IPS DF 6.9 (cell line): Measurements from ENCODE around the gene DYRK1B.

Experiments
- DNase-seq: peaks from one replicate; pipeline ENCODE4 v3.0.0-alpha.2; 2013; ENCODE audit warnings: low read depth, low spot score
- H3K27ac ChIP-seq: one replicate; pipeline ENCODE4 v1.5.1; 2013; ENCODE audit warnings: low read length, control low read depth
- H3K27me3 ChIP-seq: 2 replicates; pipeline ENCODE4 v1.6.1; 2013; ENCODE audit warnings: mild to moderate bottlenecking, low read length; ENCODE audit not compliant: control insufficient read depth, insufficient read depth
- H3K36me3 ChIP-seq: 2 replicates; pipeline ENCODE4 v1.6.1; 2013; ENCODE audit warnings: low read length; ENCODE audit not compliant: control insufficient read depth, insufficient read depth
- H3K4me1 ChIP-seq: 2 replicates; pipeline ENCODE4 v1.6.1; 2013; ENCODE audit warnings: low read length; ENCODE audit not compliant: control insufficient read depth, insufficient read depth
- H3K4me3 ChIP-seq: 2 replicates; pipeline ENCODE4 v1.5.1; 2013; ENCODE audit warnings: mild to moderate bottlenecking, low read length
- H3K9me3 ChIP-seq: 2 replicates; pipeline ENCODE4 v1.6.1; 2013; ENCODE audit warnings: low read length, inconsistent platforms; ENCODE audit not compliant: control insufficient read depth, insufficient read depth
- WGBS: extraction: QIAGEN DNeasy Blood & Tissue Kit; methylation state at CpG from one replicate; pipeline ENCODE4 v1.1.7; 2013; ENCODE audit warnings: mixed read lengths, missing lambda C conversion rate; ENCODE audit not compliant: insufficient read length, insufficient coverage; 5-methylcytosine and 5-hydroxymethylcytosine counted together

The DYRK1B gene

DNA sequence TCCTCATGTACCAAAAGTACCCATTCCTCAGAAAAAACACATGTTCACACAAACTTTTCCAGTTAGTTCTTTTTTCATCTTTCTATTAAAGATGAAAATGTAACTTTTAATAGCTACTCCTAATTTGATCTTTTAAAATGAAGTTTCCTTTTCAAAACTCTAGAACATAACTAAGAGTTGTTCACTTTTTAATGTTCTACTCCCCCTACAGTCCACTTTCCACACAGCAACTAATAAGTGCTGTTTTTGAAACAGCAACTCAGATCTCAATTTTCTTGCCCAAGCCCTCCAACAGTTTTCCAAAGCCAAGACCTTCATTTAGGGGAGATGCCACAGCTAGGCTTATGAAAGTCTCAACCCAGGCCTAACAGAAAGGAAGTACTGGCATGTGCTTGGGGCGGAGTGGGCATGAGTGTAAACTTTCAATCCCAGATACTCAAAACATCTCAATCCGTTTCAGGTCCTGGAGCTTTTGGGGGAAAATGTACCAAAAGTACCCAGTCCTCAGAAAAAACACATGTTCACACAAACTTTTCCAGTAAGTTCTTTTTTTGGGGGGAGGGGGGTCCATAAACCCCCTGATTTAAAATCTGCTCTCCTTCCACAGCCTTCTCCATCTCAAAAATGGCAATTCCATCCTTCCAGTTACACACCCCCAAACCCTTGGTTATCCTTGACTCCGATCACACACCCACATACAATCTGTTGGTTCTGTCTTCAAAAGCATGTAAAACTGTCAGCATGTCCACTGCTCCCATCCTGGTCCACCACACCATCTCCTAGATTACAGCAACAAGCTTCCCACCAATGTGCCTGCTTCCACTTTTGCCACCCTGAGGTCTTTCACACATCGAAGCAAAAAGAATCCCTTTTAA lies 10.2 kb upstream of the DYRK1B start:
- no peak for DNase-seq
- Histone ChIP-seq H3K9me3 (no peaks in the 10 kb centered on the region), H3K36me3 (peaks cover 12% of the 10 kb centered on the region; the same call in 1 of the 2 replicates), H3K27ac (no peak overlapping the region), H3K4me1 (peaks cover 3% of the 10 kb centered on the region), H3K4me3 (no peak overlapping the region), H3K27me3 (no peaks in the 10 kb centered on the region)
- WGBS: no CpG with 5 or more reads among the region's 4 CpGs

DNA sequence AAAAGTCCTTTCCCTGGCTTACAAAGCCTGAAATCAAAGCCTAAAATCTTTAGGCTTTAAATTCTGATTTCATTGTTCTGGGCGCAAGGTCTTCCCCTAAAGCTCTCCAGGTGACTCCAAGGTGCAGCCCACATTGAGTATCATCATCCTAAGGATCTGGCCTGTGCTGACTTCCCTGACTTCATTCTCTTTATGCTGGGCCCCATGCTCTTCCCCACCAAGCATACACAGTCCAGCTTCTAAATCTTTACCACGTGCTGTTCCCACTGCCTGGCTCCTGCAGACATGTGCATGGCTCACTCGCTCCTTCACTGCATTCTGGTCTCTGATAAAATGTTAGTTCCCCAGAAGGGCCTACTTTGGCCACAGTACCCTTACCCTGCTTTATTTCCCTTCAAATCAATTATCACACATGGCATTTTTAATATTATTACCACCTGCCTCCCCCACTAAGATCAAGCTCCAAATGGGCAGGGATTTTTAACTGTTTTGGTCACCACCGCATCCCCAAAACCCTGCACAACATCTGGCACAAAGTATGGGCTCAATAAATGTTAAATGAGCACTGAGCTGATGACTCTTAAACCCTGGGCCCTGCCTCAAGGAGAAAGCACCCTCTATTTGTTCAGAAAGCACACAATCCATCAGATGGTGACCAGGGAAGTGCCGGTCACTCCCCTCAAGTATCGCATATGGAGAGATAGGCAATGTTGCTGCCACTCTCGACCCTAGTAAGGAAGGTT lies 8.9 kb upstream of the DYRK1B start:
- H3K4me1 ChIP-seq: peaks cover 3% of the 10 kb centered on the region
- no peaks in the 10 kb centered on the region for H3K9me3 ChIP-seq
- H3K36me3 ChIP-seq: peaks cover 19% of the 10 kb centered on the region; the same call in 1 of the 2 replicates
- WGBS: no CpG with 5 or more reads among the region's 7 CpGs
- H3K27ac ChIP-seq: no peak overlapping the region
- H3K4me3 ChIP-seq: no peak overlapping the region
- DNase-seq: no peak
- H3K27me3 ChIP-seq: no peaks in the 10 kb centered on the region

DNA sequence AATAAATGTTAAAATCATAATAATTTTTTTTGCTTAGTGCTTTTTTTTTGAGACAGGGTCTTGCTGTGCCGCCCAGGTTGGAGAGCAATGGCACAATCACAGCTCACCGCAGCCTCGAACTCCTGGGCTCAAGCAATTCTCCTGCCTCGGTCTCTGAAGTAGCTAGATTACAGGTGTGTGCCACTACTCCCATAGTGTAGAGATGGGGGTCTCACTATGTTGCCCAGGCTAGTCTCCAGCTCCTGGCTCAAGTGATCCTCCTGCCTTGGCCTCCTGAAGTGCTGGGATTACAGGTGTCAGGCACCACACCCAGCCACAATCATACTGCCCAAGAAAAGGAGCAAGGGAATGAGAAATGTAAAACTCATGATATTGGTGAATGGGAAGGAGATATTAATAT lies 7.1 kb upstream of the DYRK1B start:
- H3K4me3 ChIP-seq: no peak overlapping the region
- H3K27ac ChIP-seq: no peak overlapping the region
- WGBS: no CpG with 5 or more reads among the region's 4 CpGs
- H3K4me1 ChIP-seq: no peaks in the 10 kb centered on the region; the same call in 1 of the 2 replicates
- H3K36me3 ChIP-seq: peaks cover 32% of the 10 kb centered on the region
- H3K27me3 ChIP-seq: no peaks in the 10 kb centered on the region
- DNase-seq: no peak
- no peaks in the 10 kb centered on the region for H3K9me3 ChIP-seq

DNA sequence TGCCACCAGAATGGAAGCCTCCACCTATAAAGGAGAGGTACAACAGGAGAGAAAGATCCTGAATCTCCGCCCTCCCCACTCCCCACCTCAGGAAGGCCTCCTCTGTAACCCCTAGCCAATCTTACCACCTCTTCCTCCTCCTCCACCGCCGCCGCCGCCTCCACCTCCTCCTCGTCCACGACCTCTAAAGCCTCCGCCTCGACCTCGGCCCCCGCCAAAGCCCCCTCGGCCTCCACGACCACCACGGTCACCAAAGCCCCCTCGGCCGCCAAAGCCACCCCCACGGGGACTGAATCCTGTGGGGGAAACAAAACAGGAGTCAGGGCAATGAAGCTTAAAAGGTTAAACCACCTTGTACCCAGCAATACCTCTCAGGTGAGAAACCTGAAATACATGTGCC lies 6.5 kb upstream of the DYRK1B start:
- no peak for DNase-seq
- peaks cover 32% of the 10 kb centered on the region for H3K36me3 ChIP-seq
- WGBS: no CpG with 5 or more reads among the region's 17 CpGs
- no peaks in the 10 kb centered on the region for H3K9me3 ChIP-seq
- H3K27ac ChIP-seq: no peak overlapping the region
- H3K4me3 ChIP-seq: no peak overlapping the region
- no peaks in the 10 kb centered on the region for H3K27me3 ChIP-seq
- H3K4me1 ChIP-seq: no peaks in the 10 kb centered on the region; the same call in 1 of the 2 replicates

- Histone ChIP-seq H3K9me3 (no peaks in the 10 kb centered on the region), H3K27ac (no peak overlapping the region), H3K4me3 (no peak overlapping the region), H3K36me3 (peaks cover 32% of the 10 kb centered on the region), H3K4me1 (no peaks in the 10 kb centered on the region; the same call in 1 of the 2 replicates), H3K27me3 (no peaks in the 10 kb centered on the region)
- no peak for DNase-seq
- WGBS: no CpG with 5 or more reads among the region's 13 CpGs
Measured at GRCh38 chr19:39839678-39840327, 5.8 kb upstream of the DYRK1B start.

DNA sequence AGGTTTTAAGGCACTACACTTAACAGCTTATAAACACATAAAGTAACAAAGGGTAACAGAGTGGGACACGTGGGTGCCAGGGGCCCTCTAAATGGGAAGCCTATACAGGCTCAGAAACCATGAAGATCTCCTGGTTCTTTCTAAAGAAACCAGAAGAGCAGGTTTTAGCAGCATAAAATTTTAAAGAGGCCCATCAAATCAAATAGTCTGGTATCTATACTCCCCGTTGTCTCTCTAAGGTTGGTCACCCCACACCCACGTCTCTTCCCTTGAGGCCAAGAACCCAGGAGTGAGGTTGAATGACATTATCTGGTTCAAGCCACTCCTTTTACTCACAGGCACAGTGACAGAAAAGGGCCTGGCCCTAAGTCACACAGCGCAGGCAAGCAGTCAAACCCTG lies 4.6 kb upstream of the DYRK1B start:
- H3K27me3 ChIP-seq: no peaks in the 10 kb centered on the region
- no CpG with 5 or more reads among the region's 4 CpGs for WGBS
- DNase-seq: no peak
- H3K4me3 ChIP-seq: no peak overlapping the region
- no peak overlapping the region for H3K27ac ChIP-seq
- peaks cover 35% of the 10 kb centered on the region for H3K36me3 ChIP-seq
- H3K9me3 ChIP-seq: no peaks in the 10 kb centered on the region
- no peaks in the 10 kb centered on the region; the same call in 1 of the 2 replicates for H3K4me1 ChIP-seq

GRCh38 chr19:39837978-39838377 lies 4.0 kb upstream of the DYRK1B start:
- Histone ChIP-seq H3K9me3 (no peaks in the 10 kb centered on the region), H3K4me3 (no peak overlapping the region), H3K27ac (no peak overlapping the region), H3K27me3 (no peaks in the 10 kb centered on the region), H3K36me3 (peaks cover 35% of the 10 kb centered on the region), H3K4me1 (no peaks in the 10 kb centered on the region; the same call in 1 of the 2 replicates)
- no CpG with 5 or more reads among the region's 3 CpGs for WGBS
- DNase-seq: no peak

DNA sequence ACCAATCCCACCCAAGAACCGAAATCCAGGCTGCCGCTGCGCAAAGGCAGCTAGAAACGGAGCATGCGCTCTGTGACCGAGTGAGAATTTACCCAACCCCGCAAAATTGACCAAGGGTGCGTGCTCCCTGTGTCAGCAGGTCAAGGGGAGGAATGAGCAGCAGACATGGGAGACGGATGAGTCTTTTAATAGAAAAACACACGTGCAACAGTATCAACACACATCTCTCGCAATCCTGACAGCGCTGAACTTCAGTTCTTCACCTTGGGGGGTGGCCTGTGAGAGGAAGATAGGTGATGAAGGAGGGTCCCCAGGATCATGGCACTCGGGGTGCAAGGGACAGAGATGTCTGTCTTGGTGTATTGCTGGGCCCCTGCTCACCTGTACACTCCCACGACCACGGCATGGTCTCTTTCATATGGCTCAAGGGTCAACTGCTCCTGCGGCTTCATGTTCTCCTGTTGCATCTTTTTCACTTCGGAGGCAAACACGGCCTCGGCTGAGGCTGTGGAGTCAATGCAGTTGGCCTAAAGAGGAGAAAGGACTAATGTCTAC lies 402 bp upstream of the DYRK1B start:
- Histone ChIP-seq H3K9me3 (no peaks in the 10 kb centered on the region), H3K4me1 (no peaks in the 10 kb centered on the region), H3K27ac (no peak overlapping the region), H3K4me3 (no peak overlapping the region; the same call in 1 of the 2 replicates), H3K36me3 (peaks cover 37% of the 10 kb centered on the region), H3K27me3 (no peaks in the 10 kb centered on the region)
- no CpG with 5 or more reads among the region's 19 CpGs for WGBS
- no peak for DNase-seq

DNA sequence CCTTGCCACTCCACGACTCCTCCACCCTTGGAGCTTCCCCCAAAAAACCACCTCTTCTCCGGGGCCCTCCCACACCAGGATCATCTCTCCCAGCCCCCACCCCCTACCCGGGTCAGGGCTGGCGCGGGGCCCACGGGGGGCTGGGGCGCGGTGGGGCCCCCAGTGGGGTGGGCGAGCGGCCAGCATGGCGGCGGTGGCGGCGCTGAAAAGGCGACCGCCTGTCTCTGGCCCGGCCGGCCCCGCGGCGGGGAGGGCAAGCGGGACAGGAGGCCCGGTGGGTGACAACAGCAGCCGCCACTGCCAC lies 850 bp downstream of the DYRK1B start:
- no peaks in the 10 kb centered on the region for H3K4me1 ChIP-seq
- H3K27ac ChIP-seq: no peak overlapping the region
- peak overlapping the region; percentile 95 for H3K4me3 ChIP-seq
- no peaks in the 10 kb centered on the region for H3K9me3 ChIP-seq
- H3K27me3 ChIP-seq: no peaks in the 10 kb centered on the region
- H3K36me3 ChIP-seq: peaks cover 31% of the 10 kb centered on the region
- no CpG with 5 or more reads among the region's 24 CpGs for WGBS
- no peak for DNase-seq
